Ishikawa (cell line): ENCODE data around the gene WDR64.

Experiments
- CEBPB ChIP-seq: IDR thresholded peaks from 2 replicates; pipeline ENCODE4 v1.6.1; 2012
- CREB1 ChIP-seq: IDR thresholded peaks from 2 replicates; pipeline ENCODE4 v1.6.1; 2012; ENCODE audit warnings: low read depth
- EGR1 ChIP-seq: IDR thresholded peaks from 2 replicates; pipeline ENCODE4 v1.6.1; 2012
- EP300 ChIP-seq: IDR thresholded peaks from 2 replicates; pipeline ENCODE4 v1.6.1; 2012; ENCODE audit warnings: borderline replicate concordance
- FOXM1 ChIP-seq: IDR thresholded peaks from 2 replicates; pipeline ENCODE4 v1.6.1; 2012; ENCODE audit warnings: low read depth, borderline replicate concordance
- MAX ChIP-seq: IDR thresholded peaks from 2 replicates; pipeline ENCODE4 v1.6.1; 2012
- NFIC ChIP-seq: IDR thresholded peaks from 2 replicates; pipeline ENCODE4 v1.6.1; 2012
- RAD21 ChIP-seq: IDR thresholded peaks from 2 replicates; pipeline ENCODE4 v1.6.1; 2012; ENCODE audit warnings: low read depth
- TAF1 ChIP-seq: IDR thresholded peaks from 2 replicates; pipeline ENCODE4 v1.6.1; 2012; ENCODE audit warnings: low read depth, mild to moderate bottlenecking
- TCF12 ChIP-seq: IDR thresholded peaks from 2 replicates; pipeline ENCODE4 v1.6.1; 2012; ENCODE audit warnings: low read depth
- TEAD4 ChIP-seq: IDR thresholded peaks from 2 replicates; pipeline ENCODE4 v1.6.1; 2012
- USF1 ChIP-seq: IDR thresholded peaks from 2 replicates; pipeline ENCODE4 v1.6.1; 2012
- YY1 ChIP-seq: IDR thresholded peaks from 2 replicates; pipeline ENCODE4 v1.6.1; 2012; ENCODE audit warnings: low read depth
- ZBTB7A ChIP-seq: IDR thresholded peaks from 2 replicates; pipeline ENCODE4 v1.6.1; 2012; ENCODE audit warnings: low read depth
- TF ChIP-seq, protein P1 (sequence below): IDR thresholded peaks from 2 replicates; pipeline ENCODE4 v1.6.1; 2012; ENCODE audit warnings: low read depth, mild to moderate bottlenecking

WDR64 gene

GRCh38 chr1:241678536-241678935 lies 26.5 kb downstream of the WDR64 start:
- TF ChIP-seq RAD21 (no peak), YY1 (no peak), EGR1 (no peak), TEAD4 (no peak), TCF12 (no peak), TAF1 (no peak), ZBTB7A (no peak), EP300 (no peak), MAX (no peak), USF1 (no peak), CEBPB (no peak)

DNA sequence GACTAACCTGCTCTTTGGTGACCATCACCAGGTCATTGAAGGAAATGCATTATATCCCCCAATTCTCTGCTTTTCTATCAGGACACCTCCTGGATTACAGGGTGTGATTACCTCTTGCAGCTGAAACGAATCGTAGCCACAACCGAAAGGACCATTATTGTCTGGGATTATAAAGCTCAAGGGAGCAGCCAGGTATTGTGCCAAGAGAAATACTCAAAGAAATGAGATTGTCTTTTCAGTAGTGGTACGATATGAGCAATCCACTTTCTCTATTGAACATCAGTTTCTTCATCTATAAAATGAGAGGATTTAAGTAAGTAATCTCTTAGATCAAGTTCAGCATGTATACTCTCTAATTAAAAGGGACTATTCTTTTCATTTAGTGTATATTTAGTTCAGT lies 27.3 kb downstream of the WDR64 start:
- TF ChIP-seq ZBTB7A (no peak), MAX (no peak), EGR1 (no peak), RAD21 (no peak), CEBPB (no peak), FOXM1 (no peak), EP300 (no peak), USF1 (no peak), TAF1 (no peak), YY1 (no peak), NFIC (no peak), CREB1 (no peak), TEAD4 (no peak), TCF12 (no peak)
- TF ChIP-seq, protein P1, sequence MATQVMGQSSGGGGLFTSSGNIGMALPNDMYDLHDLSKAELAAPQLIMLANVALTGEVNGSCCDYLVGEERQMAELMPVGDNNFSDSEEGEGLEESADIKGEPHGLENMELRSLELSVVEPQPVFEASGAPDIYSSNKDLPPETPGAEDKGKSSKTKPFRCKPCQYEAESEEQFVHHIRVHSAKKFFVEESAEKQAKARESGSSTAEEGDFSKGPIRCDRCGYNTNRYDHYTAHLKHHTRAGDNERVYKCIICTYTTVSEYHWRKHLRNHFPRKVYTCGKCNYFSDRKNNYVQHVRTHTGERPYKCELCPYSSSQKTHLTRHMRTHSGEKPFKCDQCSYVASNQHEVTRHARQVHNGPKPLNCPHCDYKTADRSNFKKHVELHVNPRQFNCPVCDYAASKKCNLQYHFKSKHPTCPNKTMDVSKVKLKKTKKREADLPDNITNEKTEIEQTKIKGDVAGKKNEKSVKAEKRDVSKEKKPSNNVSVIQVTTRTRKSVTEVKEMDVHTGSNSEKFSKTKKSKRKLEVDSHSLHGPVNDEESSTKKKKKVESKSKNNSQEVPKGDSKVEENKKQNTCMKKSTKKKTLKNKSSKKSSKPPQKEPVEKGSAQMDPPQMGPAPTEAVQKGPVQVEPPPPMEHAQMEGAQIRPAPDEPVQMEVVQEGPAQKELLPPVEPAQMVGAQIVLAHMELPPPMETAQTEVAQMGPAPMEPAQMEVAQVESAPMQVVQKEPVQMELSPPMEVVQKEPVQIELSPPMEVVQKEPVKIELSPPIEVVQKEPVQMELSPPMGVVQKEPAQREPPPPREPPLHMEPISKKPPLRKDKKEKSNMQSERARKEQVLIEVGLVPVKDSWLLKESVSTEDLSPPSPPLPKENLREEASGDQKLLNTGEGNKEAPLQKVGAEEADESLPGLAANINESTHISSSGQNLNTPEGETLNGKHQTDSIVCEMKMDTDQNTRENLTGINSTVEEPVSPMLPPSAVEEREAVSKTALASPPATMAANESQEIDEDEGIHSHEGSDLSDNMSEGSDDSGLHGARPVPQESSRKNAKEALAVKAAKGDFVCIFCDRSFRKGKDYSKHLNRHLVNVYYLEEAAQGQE: no peak

GRCh38 chr1:241679961-241680360 lies 27.9 kb downstream of the WDR64 start:
- TF ChIP-seq RAD21: no peak
- no peak for TF ChIP-seq CEBPB
- no peak for TF ChIP-seq FOXM1
- TF ChIP-seq TCF12: no peak
- no peak for TF ChIP-seq NFIC
- no peak for TF ChIP-seq EP300
- TF ChIP-seq CREB1: no peak
- no peak for TF ChIP-seq EGR1
- no peak for TF ChIP-seq YY1
- no peak for TF ChIP-seq USF1
- no peak for TF ChIP-seq TAF1
- no peak for TF ChIP-seq TEAD4
- TF ChIP-seq ZBTB7A: no peak
- TF ChIP-seq MAX: no peak
- TF ChIP-seq, protein P1: no peak

DNA sequence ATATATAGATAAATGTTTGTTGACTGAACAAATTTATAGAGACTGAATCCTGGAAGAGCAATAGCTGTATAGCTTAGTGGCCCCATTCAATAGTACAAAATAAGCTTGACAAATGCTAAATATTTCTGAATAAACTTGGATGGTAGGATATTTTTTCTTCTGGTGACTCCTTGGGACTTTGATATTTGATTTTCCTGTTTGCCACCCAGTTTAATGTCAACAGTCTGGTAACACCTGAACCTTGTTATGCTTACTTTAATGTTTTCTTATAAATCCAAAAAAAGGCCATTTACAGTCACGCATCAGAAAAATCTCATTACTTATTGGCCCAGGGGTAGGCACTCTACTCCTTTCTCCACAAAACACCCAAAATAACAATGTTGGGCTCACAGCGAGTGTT lies 30.8 kb downstream of the WDR64 start:
- TF ChIP-seq EGR1 (no peak), ZBTB7A (no peak)
- TF ChIP-seq, protein P1: no peak
